ENCODE data around the gene CLEC2D.

CLEC2D gene

DNA sequence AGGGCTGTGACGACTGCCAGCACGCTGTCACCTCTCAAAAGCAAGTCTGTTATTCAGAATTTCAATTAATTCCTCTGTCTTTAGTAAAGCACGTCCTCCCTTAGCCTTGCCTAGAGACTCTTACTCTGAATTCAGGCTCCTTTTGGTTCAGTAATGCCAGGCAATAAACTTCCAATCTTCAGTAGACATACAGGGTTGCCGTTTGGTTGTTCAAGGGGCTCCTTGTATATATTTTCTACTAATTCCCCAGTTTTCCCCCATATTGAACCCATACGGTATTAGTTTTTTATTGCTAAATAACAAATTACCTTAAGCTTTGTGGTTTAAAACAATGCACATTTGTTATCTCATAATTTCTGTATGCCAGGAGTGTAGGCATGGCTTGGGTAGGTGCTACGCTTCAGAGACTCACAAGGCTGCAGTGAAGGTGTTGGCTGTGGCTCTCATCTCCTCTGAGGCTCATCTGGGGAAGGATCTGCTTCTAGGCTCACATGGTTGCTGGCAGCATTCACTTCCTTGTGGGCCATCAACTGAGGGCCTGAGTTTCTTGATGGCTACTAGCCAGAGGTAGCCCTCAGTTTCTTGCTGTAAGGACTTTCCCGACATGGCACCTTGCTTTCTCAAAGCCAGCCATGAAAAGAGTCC is 70.7 kb downstream of the CLEC2D start:
- Histone ChIP-seq H3K79me2 (ENCODE audit: insufficient read depth, low read depth) (no peaks in the 10 kb centered on the region), H3K4me2 (no peak overlapping the region), H3K9ac (no peak overlapping the region), H2AFZ (ENCODE audit: low read depth) (no peak overlapping the region), H3K27ac (no peak overlapping the region), H3K36me3 (ENCODE audit: insufficient read depth) (no peaks in the 10 kb centered on the region), H4K20me1 (ENCODE audit: insufficient read depth) (no peaks in the 10 kb centered on the region), H3K27me3 (ENCODE audit: insufficient read depth, low read depth) (no peaks in the 10 kb centered on the region), H3K4me1 (ENCODE audit: low read depth, poor library complexity, severe bottlenecking) (peaks cover 55% of the 10 kb centered on the region), H3K4me3 (IDR thresholded peaks at IDR 0.05; ENCODE audit: insufficient read depth, low read depth, low read length) (no peak overlapping the region)
- TF ChIP-seq CTCF (conservative IDR thresholded peaks at IDR 0.05; ENCODE audit: low read depth, low read length), result no peak

DNA sequence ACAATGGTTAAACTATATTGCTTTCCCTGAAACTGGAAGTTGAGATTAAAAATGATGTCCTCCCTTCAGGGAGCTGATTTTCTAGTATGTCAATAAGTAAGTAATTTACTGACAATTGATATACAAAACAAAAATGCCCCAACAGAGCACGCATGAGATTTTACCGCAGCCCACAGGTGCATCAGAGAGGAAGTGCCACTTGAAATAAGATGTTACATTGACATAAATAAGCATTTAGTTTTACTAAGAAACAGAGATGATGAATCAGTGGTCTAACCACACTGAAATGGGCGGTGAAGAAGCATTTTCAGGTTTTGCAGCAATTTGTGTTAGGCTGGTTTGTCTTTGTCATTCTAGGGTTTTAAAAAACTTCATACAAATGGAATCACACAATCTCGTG is 72.2 kb downstream of the CLEC2D start:
- H3K9ac ChIP-seq, result no peak overlapping the region; the same call in 1 of the 2 replicates
- peak overlapping the region; percentile 96 for H3K4me2 ChIP-seq
- H3K36me3 ChIP-seq (ENCODE audit: insufficient read depth), result no peaks in the 10 kb centered on the region
- H2AFZ ChIP-seq (ENCODE audit: low read depth), result no peak overlapping the region; the same call in 1 of the 2 replicates
- no peaks in the 10 kb centered on the region for H3K27me3 ChIP-seq (ENCODE audit: insufficient read depth, low read depth)
- H3K4me1 ChIP-seq (ENCODE audit: low read depth, poor library complexity, severe bottlenecking), result peaks cover 53% of the 10 kb centered on the region
- TF ChIP-seq CTCF (conservative IDR thresholded peaks at IDR 0.05; ENCODE audit: low read depth, low read length), result no peak
- no peak overlapping the region for H3K4me3 ChIP-seq (IDR thresholded peaks at IDR 0.05; ENCODE audit: insufficient read depth, low read depth, low read length)
- no peaks in the 10 kb centered on the region for H3K79me2 ChIP-seq (ENCODE audit: insufficient read depth, low read depth)
- peak overlapping the region; percentile 61 for H3K27ac ChIP-seq
- no peaks in the 10 kb centered on the region for H4K20me1 ChIP-seq (ENCODE audit: insufficient read depth)

DNA sequence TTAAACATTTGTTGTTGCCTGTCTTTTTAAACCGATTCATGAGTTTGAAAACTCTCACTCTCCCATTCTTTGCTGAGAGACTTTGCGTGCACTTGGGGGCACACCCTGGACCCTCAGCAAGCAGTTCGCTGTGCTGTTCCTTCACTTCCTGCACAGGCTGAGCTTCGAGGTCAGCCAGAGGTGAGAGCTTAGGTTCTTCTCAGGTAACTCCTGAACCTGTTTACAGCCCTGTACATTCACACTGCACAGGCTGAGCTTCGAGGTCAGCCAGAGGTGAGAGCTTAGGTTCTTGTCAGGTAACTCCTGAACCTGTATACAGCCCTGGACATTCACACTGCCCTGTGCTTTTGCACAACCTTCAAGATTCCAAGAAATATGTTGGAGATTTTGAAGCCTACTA is 73.1 kb downstream of the CLEC2D start:
- Histone ChIP-seq H3K4me2 (peak overlapping the region; percentile 96), H3K4me3 (IDR thresholded peaks at IDR 0.05; ENCODE audit: insufficient read depth, low read depth, low read length) (no peak overlapping the region), H3K27ac (peak overlapping the region; percentile 61), H3K27me3 (ENCODE audit: insufficient read depth, low read depth) (no peaks in the 10 kb centered on the region), H4K20me1 (ENCODE audit: insufficient read depth) (no peaks in the 10 kb centered on the region), H3K4me1 (ENCODE audit: low read depth, poor library complexity, severe bottlenecking) (peaks cover 44% of the 10 kb centered on the region), H2AFZ (ENCODE audit: low read depth) (peak overlapping the region; percentile 47; the same call in 1 of the 2 replicates), H3K36me3 (ENCODE audit: insufficient read depth) (no peaks in the 10 kb centered on the region), H3K9ac (0 out of 2 replicates have a peak overlapping the region, but pooled peaks have one; percentile 4), H3K79me2 (ENCODE audit: insufficient read depth, low read depth) (no peaks in the 10 kb centered on the region)
- TF ChIP-seq CTCF (conservative IDR thresholded peaks at IDR 0.05; ENCODE audit: low read depth, low read length), result no peak

DNA sequence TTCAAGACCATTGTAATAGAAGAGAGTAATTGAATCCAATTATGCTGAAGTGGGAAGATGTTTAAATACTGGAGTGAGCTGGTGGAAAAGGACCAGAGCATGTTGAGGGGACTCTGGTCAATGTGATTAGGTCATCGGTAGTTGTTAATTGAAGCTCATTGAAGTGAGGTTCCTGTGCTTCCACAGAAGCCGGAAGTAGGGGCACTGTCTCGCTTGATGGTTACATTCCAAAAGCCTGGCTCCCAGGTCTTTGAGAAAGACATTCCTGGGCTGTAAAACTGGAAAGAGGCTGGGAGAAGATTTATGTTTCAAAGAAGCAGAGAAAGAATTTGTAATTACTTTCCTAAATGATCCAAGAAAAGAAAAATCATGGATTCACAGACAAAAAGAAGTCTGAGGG is 75.7 kb downstream of the CLEC2D start:
- no peak overlapping the region for H3K9ac ChIP-seq
- H3K27ac ChIP-seq, result no peak overlapping the region
- no peak for TF ChIP-seq CTCF (conservative IDR thresholded peaks at IDR 0.05; ENCODE audit: low read depth, low read length)
- no peaks in the 10 kb centered on the region for H4K20me1 ChIP-seq (ENCODE audit: insufficient read depth)
- H3K36me3 ChIP-seq (ENCODE audit: insufficient read depth), result no peaks in the 10 kb centered on the region
- H2AFZ ChIP-seq (ENCODE audit: low read depth), result no peak overlapping the region
- H3K4me2 ChIP-seq, result no peak overlapping the region
- H3K79me2 ChIP-seq (ENCODE audit: insufficient read depth, low read depth), result no peaks in the 10 kb centered on the region
- H3K4me3 ChIP-seq (IDR thresholded peaks at IDR 0.05; ENCODE audit: insufficient read depth, low read depth, low read length), result no peak overlapping the region
- H3K27me3 ChIP-seq (ENCODE audit: insufficient read depth, low read depth), result no peaks in the 10 kb centered on the region
- peaks cover 43% of the 10 kb centered on the region for H3K4me1 ChIP-seq (ENCODE audit: low read depth, poor library complexity, severe bottlenecking)

Data from KMS-11 (cell line).